ENCODE measurements around the gene CDC42BPB.

- no peak for TF ChIP-seq CTCF (optimal IDR thresholded peaks at IDR 0.05 in 1 of 3, IDR thresholded peaks at IDR 0.05 in 1 of 3, conservative IDR thresholded peaks at IDR 0.05 in 1 of 3; ENCODE audit: extremely low read depth in 1 of 3, insufficient read depth in 2 of 3, low read length in 3 of 3)
- TF ChIP-seq EZH2 (IDR thresholded peaks at IDR 0.05; ENCODE audit: low read length) = no peak
Observed at GRCh38 chr14:103021684-103022001, 35.7 kb downstream of the CDC42BPB start.
